ENCODE results near the gene CLSTN2. TPM values are rescaled to one million over a fixed set of nuclear protein-coding genes. Genes with fewer than 3 reads are reported as not detected.

The CLSTN2 gene
- total and polyA plus RNA-seq, 4 donors: 0.09 to 2.2 (median 0.55) TPM

- no peak for DNase-seq (ENCODE audit: low spot score)
- no peak for TF ChIP-seq NR2F2 (IDR thresholded peaks at IDR 0.05)
- TF ChIP-seq TAF1 (conservative IDR thresholded peaks at IDR 0.05): no peak
- TF ChIP-seq YY1 (IDR thresholded peaks at IDR 0.05): no peak
- TF ChIP-seq SP1 (IDR thresholded peaks at IDR 0.05): no peak
- TF ChIP-seq RAD21 (IDR thresholded peaks at IDR 0.05): no peak
- TF ChIP-seq ZBTB33 (IDR thresholded peaks at IDR 0.05): no peak
- no peak for TF ChIP-seq HNF4G (IDR thresholded peaks at IDR 0.05)
- TF ChIP-seq, protein P1, sequence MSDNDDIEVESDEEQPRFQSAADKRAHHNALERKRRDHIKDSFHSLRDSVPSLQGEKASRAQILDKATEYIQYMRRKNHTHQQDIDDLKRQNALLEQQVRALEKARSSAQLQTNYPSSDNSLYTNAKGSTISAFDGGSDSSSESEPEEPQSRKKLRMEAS (IDR thresholded peaks at IDR 0.05): no peak
- TF ChIP-seq JUND (IDR thresholded peaks at IDR 0.05): no peak
- TF ChIP-seq, protein P2, sequence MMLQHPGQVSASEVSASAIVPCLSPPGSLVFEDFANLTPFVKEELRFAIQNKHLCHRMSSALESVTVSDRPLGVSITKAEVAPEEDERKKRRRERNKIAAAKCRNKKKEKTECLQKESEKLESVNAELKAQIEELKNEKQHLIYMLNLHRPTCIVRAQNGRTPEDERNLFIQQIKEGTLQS (IDR thresholded peaks at IDR 0.05): no peak
- TF ChIP-seq FOXA2 (IDR thresholded peaks at IDR 0.05): no peak
- no peak for TF ChIP-seq GABPA (IDR thresholded peaks at IDR 0.05 in 1 of 2, conservative IDR thresholded peaks at IDR 0.05 in 1 of 2)
- TF ChIP-seq EGR1 (IDR thresholded peaks at IDR 0.05; ENCODE audit: low read depth in 2 of 2): no peak
- no peak for TF ChIP-seq HNF4A (conservative IDR thresholded peaks at IDR 0.05)
- TF ChIP-seq RXRA (IDR thresholded peaks at IDR 0.05): no peak
- TF ChIP-seq CTCF (IDR thresholded peaks at IDR 0.05; ENCODE audit: low read depth, low read length, missing input control): no peak
- TF ChIP-seq, protein P3, sequence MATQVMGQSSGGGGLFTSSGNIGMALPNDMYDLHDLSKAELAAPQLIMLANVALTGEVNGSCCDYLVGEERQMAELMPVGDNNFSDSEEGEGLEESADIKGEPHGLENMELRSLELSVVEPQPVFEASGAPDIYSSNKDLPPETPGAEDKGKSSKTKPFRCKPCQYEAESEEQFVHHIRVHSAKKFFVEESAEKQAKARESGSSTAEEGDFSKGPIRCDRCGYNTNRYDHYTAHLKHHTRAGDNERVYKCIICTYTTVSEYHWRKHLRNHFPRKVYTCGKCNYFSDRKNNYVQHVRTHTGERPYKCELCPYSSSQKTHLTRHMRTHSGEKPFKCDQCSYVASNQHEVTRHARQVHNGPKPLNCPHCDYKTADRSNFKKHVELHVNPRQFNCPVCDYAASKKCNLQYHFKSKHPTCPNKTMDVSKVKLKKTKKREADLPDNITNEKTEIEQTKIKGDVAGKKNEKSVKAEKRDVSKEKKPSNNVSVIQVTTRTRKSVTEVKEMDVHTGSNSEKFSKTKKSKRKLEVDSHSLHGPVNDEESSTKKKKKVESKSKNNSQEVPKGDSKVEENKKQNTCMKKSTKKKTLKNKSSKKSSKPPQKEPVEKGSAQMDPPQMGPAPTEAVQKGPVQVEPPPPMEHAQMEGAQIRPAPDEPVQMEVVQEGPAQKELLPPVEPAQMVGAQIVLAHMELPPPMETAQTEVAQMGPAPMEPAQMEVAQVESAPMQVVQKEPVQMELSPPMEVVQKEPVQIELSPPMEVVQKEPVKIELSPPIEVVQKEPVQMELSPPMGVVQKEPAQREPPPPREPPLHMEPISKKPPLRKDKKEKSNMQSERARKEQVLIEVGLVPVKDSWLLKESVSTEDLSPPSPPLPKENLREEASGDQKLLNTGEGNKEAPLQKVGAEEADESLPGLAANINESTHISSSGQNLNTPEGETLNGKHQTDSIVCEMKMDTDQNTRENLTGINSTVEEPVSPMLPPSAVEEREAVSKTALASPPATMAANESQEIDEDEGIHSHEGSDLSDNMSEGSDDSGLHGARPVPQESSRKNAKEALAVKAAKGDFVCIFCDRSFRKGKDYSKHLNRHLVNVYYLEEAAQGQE (IDR thresholded peaks at IDR 0.05): no peak
- TF ChIP-seq FOXA1 (IDR thresholded peaks at IDR 0.05): no peak
- Histone ChIP-seq H3K36me3 (ENCODE audit: control insufficient read depth in 4 of 4, insufficient read depth in 3 of 4, low read depth in 1 of 4, low read length in 3 of 4) (no peaks in the 10 kb centered on the region), H3K4me3 (ENCODE audit: low read depth in 1 of 3, low read length in 3 of 3) (no peak overlapping the region), H3K27me3 (ENCODE audit: control insufficient read depth in 4 of 4, insufficient read depth in 4 of 4, low read length in 3 of 4) (no peaks in the 10 kb centered on the region), H3K9ac (ENCODE audit: low read depth in 1 of 2, low read length in 2 of 2) (no peak overlapping the region), H3K4me1 (ENCODE audit: control insufficient read depth in 4 of 4, insufficient read depth in 4 of 4, low read length in 3 of 4) (no peaks in the 10 kb centered on the region), H3K9me3 (ENCODE audit: control insufficient read depth in 4 of 4, low read length in 3 of 4) (no peaks in the 10 kb centered on the region), H3K27ac (ENCODE audit: low read depth in 1 of 2, low read length in 2 of 2) (no peak overlapping the region)
- 90% methylated on average over 2 of the region's 2 CpGs for WGBS
Measured at GRCh38 chr3:140398387-140398786, 463.4 kb downstream of the CLSTN2 start.
